ENCODE measurements around the gene ARHGDIA.

The ARHGDIA gene

DNA sequence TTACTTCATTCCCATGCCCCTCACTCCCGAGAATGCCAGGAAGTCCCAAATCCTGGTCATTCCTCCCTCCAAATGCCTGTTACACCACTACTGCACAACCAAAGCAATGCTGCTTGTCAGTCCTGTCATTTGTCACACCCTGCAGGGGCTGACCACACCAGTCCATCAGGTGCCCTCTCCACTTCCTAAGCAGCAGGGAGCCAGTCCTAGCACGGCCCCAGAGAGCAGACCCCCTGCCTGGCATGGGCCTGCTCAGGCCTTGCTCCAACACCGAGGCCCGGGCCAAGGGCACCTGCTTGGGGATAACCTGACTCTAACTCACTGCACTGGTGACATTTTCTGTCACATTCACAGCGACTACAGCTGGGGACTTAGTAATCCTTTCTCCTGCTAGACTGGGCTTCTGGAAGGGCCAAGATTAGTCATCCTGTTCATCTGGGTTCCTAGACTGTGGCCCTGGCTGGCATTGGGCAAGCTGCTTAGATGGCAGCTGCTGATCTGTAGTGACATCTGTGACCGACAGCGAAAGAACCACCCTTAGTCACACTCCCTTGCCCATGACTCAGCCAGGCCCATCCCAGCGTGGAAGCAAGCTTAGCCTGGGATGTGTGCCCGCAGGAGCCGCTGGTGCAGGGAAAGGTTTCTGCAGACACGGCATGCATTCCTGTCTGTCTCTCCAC, 14.9 kb upstream of the ARHGDIA start:
- DNase-seq: no peak

DNA sequence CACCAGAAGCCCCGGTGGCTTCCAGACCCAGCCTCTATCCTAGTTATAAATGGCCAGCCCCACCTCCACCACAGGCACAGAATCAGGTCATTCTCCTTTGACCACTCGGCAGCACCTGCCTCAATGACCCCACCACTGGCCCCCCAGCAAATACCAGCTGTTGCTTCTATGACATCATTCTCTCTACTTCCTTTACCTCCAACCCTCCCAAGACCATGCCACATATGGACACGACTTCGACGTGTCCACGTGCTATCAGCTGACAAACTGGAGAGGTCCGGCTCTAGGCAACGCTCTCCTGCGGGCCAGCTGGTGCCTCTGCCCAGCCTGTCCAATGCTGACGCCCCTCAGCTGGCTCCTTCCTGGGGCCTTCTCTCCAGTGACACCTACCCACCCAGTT, 14.3 kb upstream of the ARHGDIA start:
- no peak for DNase-seq

DNA sequence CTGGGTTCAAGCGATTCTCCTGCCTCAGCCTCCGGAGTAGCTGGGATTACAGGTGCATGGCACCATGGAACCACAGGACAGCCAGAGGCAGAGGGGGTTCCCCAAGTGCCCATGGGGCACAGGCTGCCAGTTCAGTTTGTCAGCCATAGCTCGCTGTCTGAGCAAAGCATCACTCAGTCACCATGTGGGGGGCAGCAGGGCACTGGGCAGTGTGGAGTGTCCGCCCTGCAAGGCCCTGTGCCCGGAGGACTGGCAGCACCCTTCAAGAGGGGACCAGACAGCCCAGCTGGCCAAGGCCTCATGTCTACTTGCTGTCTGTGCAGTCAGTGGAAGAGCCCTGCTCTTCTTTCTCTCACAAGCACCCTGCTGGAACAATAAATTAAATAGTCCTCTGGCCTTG, 13.8 kb upstream of the ARHGDIA start:
- DNase-seq: no peak

DNA sequence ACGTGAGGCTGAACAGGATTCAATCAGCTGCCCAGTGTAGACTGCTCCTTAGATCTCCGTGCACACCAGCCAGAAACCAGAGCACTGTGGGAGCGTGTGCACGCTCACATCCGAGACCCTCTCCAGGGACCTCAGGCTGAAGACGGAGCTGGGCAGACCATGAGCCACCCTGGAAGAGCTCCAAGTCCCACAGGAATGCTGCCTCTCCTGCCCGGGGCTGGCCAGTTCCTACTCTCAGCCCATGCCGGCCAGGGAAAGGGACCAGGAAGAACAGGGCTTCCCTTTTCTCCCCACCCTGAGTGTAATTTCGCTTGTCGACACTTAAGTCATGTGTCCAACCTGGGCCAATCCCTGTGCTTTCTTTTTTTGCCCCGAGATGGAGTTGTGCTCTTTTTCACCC, 13.4 kb upstream of the ARHGDIA start:
- DNase-seq: no peak

DNA sequence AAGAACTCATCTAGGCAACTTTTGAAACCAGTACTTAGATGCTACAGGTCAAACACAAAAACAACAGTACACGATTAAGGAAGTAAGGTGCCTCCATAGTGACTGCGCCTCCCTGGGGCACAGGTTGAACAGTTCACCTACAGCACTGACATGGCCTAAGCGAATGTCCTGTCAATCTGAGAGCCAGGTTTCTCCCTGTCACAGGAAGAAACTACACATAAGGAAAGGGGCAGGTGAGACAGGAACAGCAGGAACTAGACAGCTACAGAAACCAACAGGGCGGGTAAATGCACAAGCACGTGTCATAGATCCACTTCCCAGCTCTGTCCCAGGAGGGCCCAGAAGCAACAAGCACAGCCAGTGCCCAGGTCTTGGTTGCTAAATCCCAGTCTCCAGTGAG, 8.0 kb upstream of the ARHGDIA start:
- no peak for DNase-seq

DNA sequence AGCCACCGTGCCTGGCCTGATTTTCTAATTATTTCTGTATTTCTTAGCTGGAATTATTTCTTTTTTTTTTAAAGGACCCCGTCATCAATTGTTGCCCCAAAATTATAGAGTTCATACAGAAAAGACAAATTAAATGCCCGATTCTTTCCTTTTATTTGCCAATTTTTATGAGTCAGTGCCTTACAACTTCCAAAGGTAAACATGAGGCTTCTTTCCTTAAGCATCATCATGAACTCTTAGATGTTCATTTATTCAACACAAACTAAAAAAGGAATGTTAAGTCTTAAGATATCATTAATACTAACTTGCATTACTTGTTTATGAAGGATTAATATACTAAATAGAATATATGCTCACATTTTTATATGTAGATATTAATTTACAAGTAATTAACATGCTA, 7.2 kb upstream of the ARHGDIA start:
- no peak for DNase-seq

DNA sequence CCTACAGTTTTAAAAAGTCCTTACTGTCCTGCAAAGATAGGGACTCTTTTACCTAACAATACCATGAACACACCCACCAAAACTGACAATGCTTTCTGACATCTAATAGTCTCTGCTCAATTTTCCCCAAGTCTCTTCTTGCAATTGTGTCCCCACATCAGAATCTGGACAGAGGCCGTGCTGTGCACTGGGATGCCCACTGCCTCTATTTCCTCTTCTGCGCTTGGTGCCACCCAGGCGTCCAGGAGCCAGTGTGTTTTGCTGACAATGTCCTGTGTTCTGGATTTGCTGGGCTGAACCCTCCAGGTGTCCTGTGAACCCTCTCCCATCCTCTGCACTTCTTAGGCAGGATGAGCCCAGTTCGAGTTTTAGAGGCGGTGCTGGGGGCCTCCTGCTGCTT, 6.4 kb upstream of the ARHGDIA start:
- DNase-seq: no peak

DNA sequence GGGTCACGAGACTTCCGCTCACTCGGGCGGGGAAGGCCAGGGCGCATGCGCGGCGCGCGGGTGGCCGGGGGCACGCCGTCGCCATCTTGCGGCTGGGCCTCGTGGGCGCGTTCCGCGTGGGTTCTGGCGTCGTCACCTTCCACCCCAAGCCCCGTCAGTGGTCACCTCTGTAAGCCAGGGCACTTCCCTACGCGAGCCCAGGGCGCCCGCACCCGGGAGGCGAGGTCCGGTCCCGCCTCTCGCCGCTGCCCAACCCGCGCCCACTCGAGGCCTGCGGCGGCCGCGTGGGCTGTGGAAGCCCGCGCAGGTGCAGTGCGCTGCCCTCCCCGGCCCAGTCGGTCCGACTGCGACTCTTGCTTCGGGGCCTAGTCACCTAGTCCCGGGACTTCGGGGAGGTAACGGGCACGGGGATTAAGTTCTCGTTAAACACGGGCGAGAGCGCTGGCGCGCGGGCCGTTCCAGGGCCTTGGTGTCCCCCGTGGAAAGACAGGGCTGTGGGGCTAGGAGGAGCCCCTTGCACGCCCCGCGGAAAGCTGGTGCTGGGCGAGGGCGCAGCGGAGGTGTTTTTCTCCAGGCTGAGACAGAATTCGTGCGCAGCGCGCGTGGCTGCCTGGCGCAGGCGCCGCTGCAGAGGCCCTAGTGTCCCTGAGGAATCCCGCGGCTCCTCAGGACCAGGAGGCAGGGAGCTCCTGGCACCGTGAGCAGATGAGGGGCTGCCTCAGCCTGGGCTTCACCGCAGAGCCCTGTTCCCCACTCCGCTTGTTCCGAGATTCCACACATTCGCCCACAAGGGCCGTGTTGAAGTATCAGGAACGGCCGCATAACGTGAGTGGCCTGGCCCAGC, 472 bp upstream of the ARHGDIA start:
- peak; percentile 88 for DNase-seq

DNA sequence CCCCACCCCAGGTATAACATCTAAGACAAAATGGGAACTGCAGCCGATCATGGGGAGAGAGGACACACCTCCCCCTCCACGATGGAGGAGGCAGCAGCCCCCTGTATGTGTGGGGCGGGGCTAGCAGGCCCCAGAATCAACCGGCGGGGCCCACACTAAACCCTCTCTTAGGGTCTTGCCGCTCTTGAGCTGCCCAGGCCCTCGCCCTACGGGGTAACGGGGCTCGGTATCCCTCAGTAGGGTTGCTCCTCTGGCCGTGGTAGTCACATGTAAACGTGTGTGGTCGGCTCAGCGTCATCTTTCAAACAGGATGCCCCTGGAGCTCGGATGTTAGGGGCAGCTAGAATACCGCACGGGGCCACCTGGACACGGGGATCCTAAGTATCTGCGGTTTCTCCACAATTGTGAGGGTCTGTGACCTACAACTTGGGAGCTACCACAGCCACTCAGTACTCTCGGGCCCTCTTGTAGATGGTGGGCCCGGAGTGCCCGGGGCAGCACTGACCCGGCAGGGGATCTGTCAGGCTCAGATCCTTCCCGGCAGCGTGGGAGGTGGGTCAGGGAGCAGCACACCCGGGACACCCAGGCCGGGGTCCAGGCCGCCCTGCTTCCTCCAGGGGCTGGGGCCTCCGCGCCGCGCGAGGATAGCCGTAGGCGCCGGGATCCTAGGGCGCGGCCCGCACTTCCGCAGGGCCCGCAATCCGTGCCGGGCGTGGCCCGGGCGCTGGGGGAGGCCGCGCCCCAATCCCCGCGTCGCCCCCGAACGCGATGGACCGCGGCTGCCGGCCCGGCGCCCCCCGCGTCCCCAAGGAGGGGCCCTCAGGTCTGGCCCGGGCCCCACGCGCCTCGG, 781 bp downstream of the ARHGDIA start:
- no peak for DNase-seq

DNA sequence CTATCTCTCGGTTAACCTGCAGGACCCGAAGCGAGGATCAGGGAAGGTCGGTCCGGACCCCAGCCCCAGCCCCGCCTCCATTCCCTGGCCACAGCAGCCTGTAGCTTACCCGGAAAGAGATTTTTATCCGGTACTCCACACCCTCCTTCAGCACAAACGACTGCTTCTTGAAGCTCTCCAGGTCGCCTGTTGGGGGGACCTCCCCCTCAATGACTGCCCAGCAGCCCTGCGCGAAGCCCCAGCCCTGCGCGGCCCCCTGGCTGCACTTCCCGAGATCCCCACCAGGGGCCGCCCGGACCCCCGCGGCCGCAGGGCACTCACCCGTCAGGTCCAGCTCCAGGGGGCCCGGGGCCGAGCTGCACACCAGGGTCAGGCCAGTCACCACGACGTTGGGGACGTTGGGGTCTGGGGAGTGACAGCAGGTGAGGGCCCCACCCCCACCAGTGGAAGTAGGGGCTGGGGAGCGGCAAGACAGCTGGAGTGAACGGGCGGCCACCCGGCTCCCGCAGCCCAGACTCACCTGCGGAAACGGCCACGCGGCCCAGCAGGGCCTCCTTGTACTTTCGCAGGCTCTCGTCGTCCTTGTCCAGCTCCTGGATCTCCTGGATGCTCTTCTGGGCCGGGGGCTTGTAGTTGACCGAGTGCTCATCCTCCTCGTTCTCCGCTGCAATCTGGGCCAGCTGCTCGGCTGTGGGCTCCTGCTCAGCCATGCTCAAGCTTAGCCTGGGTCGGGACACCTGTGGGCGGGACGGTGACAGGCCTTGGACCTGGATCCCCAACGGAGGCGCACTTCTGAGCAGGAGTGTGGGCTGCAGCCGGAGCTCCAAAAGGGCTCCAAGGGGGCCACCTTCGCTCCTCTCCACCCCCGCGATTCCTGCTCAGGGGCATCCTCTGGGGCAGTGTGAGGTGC, 1.7 kb downstream of the ARHGDIA start:
- peak; percentile 56 for DNase-seq

DNA sequence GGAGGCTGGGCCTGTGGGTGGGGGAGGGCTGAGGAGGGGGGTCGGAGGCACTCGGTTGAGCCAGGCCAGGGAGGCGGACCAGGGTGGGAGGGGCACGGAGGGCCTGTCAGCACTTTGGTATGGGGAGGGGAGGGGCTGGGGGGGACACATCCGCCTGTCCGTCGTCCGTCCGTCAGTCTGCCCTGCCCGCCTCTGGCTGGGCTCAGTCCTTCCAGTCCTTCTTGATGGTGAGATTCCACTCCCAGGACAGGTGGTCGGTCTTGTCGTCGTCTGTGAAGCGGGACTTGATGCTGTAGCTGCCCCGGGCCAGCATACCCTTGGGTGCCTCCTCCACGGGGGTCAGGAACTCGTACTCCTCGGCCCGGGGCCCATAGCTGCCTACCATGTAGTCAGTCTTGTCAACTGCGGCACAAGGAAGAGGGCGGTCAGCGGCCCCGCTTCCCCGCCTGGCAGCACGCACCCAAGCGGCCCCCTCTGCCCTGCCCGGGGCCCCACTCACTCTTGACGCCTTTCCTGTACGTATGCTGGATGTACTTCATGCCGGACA, 2.4 kb downstream of the ARHGDIA start:
- DNase-seq: peak; percentile 52

DNA sequence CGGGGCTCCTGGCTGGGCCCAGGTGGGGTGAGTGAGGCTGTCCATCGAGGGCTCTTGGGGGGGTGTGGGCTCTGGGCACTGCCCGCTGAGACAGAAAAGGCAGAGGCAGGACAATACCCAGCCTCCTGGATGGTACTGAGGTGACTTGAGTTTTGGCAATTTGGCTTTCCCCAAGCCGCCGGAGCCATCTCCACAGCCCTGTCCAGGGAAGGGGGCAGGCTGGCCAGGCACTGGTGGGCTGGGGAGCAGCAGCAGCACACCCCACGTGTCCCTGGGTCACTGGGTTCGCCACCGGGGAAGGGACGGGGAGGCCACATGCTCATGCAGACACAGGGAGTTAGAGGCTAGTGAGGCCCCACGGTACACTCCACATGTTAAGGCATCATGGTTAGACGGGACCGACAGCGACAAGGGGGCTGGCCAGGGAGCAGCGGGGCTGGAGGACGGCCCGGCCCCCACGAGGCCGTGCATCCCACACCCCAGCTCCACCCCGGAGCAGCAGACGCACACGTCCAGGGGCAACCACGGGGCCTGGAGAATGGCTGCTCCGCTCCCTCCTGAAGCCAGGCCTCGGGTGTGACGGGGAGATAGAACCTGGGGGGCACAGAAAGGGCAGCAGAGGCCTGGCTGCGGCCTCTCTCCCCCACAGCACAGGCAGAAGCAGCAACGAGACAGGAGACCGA, 3.0 kb downstream of the ARHGDIA start:
- DNase-seq: no peak

DNA sequence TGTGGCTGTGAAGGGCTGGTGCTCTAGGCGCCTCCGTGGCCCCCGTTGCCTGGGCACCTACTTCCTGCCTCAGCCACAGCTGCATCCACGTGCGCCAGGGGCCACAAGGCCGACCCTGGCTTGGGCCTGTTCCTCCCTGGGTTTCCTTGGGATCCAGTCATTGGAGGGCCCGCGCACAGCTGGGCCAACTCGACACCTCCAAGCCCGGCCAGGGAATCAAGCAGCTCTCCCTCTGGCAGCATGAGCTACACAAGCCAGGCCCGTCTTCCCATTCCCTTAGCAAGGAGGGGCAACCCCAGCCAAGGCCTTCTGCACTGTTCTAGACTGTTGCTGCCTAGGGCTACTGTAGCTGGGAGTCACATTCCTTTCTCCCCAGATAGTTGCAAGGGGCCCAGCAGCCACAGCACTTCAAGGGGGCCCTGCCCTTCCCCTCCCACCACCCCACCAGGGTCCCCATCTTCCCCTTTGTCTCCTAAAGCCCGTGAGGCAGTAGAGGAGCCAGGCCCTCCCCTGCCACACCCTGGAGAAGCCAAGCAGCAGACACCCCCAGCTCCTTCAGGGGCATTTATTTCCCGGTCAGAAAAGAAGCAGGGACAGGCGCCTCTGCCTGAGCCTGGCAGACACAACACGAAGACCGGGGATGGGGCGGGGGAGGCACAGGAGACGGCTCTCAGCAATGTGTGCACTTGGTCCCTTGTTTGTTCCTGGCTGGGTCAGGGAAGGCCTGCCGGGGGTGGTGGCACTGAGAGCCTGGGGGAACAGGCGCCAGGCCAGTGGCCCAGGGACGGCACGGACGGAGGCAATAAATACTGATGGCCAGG, 3.8 kb downstream of the ARHGDIA start:
- DNase-seq: no peak

DNA sequence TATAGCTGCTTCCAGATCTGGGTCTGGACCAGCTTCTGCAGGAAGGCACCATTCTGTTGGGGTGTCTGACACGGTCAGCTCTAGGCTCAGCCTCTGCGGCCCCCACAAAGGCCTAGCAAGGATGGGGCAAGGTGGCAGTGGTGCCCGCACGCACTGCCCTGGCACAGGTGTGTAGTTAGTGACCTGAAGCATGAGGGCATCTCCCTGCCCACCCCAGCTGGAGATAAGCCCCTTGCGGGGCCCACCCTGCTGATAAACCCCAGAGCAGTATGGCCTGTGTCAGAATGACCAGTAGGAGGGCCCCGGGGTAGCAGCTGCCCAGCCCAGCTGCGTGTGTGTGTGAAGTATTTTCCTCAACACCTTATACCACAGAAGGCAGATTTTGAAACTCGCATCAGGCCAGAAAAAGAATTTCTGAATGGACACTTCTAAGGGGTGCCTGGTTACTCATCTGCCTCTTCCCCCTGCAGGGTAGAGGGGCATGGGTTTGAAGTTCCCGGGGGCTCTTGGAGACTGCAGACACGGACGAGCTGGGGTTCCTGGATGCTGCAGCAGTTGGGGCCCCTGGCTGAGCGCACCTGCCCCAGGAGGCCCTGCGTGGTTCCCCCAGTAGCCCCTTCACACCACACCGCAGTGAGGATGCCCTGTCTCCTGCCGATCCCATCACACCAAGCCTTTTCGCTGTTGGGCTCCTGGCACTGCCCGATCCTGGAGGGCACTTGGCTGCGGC, 4.5 kb downstream of the ARHGDIA start:
- no peak for DNase-seq

DNA sequence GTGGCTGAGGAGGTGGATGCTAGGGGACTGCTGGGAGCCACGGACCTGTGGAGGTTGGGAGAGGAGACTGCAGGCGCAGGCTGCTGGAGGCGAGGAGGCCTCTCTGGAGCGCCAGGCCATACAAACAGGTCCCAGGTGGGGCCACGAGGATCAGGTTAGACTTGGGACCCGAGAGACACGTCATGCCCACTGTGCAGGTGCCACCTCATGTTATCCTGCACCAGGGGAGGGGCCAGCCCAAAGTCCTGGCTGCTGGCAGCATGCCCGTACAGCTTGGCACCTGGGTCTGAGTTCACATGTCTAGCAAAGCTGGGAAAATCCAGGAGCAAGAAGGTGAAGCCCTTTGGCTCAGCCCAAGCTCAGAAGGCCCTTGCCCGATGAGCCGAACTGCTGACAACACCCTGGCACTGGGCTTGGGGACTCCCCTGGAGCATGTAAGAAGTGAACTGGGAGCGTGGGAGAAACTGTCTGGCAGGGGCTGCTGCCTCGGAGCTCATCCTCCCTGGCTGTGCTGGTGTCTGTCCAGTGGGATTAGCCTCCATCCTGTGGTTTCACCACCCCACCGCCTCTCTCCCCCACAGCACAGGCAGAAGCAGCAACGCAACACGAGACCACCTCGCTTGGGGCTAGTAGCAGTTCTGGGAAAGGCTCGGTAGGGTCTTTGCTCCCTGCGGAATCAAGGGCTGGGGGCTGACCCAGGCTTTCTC, 5.3 kb downstream of the ARHGDIA start:
- DNase-seq: no peak

DNA sequence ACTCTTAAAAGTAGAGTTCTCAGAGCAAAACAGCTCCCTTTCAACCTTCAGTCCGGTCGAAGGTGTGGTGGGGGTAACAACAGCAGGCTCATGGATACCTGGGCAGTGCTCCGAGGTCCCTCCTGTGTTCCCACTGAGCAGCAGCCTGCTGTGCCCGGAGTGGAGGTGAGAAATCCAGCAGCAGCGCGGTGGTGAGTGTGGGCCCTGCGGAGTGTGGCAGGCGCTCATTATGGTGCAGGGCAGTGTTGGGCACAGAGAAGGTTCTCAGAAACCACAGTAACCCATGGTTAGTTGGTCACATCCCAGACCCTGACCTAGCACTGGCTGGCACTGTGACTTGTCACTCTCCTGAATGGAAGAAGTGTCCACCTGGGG, 5.8 kb downstream of the ARHGDIA start:
- DNase-seq: no peak

DNA sequence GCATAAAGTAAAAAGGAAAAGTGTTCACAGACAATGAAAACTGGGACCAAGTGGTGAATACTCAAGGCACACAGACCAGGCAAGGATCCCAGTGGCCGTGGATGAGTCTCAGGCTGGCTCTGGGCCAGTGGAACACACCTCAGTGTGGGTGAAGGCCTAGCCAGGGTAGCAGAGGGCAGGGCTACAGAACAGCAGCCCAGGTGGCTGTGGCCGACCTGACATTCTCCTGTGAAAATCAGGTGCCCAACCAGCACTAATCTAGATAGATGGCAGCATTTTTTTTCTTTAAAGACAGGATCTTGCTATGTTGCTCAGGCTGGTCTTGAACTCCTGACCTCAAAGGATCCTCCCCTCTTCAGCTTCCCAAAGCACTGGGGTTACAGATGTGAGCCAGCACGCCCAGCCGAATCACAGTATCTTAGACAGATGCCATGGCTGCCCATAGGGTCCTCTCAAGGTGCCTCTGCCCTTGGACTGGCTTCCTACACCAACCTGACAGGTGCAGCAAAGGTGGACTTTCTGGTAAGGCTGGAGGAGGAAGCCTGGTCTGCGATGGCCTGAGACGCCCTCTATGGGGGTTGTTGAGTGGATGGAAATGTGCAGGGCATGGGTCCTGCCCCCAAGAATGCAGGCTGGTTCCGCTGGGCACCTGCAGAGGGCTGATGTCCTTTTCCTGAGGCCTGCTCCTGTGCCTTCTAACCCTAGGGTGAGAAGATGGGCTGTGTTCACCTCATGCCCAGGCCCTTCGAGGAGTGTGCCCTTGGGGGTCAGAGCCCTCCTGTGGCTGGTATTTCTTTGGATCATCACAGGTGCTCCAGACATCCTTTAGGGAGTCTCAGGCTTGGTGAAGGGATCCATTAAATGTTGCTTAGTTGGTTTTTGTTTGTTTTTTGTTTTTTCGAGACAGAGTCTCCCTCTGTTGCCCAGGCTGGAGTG, 7.0 kb downstream of the ARHGDIA start:
- no peak for DNase-seq

DNA sequence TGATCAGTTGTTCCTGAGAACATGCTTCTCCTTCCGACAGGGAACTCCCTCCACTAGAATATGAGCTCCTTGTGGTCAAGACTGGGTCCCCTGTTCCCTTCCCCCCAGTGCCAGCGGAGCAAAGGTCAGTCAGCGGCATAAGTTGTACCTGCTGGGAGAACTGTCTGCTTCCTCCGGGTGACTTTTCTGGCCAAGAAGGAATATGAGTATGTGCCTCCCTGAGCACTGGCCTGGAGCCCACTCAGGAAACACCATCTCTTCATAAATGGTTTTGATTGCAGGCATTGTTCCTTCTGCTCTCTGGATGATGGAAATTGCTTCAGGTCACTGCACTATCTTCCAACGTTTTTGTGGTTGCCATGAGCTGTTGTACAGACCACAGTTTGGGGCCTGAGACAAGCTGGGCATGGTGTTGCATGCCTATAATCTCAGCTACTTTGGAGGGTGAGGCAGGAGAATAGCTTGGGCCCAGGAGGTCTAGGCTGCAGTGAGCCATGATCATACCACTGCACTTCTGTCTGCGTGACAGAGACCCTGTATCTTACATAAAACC, 7.9 kb downstream of the ARHGDIA start:
- DNase-seq: no peak

Measured in 8988T (cell line).